BE2C (cell line): ENCODE results near the gene SLC35G3.
"Not testable (repeated sequence)": the region's sequence is repeated elsewhere in the genome, so short reads cannot be mapped to it uniquely, and the experiment has no call there.

Experiments used
- DNase-seq: peaks from one replicate; pipeline ENCODE4 v3.0.0-alpha.2; 2020
- H3K27me3 ChIP-seq: fragments of 250-450 bp; sonication (Bioruptor Pico); 2 replicates; pipeline ENCODE4 v1.5.1; 2020; ENCODE audit warnings: mild to moderate bottlenecking
- H3K36me3 ChIP-seq: fragments of 250-450 bp; sonication (Bioruptor Pico); 2 replicates; pipeline ENCODE4 v1.5.1; 2020; ENCODE audit warnings: mild to moderate bottlenecking
- H3K4me1 ChIP-seq: fragments of 250-450 bp; sonication (Bioruptor Pico); 2 replicates; pipeline ENCODE4 v1.5.1; 2020
- H3K4me3 ChIP-seq: 2 replicates; pipeline ENCODE4 v1.5.1; 2011; ENCODE audit warnings: low read depth, low read length
- H3K9me3 ChIP-seq: fragments of 250-450 bp; sonication (Bioruptor Pico); 2 replicates; pipeline ENCODE4 v1.5.1; 2020
- TF ChIP-seq, protein P1 (sequence below): IDR thresholded peaks from 2 replicates; pipeline ENCODE4 v1.5.1; 2012; ENCODE audit warnings: mild to moderate bottlenecking, low read depth, low read length

The SLC35G3 gene

GRCh38 chr17:35183332-35183731 lies 10.9 kb downstream of the SLC35G3 start:
- no peaks in the 10 kb centered on the region for H3K4me1 ChIP-seq
- TF ChIP-seq, protein P1, sequence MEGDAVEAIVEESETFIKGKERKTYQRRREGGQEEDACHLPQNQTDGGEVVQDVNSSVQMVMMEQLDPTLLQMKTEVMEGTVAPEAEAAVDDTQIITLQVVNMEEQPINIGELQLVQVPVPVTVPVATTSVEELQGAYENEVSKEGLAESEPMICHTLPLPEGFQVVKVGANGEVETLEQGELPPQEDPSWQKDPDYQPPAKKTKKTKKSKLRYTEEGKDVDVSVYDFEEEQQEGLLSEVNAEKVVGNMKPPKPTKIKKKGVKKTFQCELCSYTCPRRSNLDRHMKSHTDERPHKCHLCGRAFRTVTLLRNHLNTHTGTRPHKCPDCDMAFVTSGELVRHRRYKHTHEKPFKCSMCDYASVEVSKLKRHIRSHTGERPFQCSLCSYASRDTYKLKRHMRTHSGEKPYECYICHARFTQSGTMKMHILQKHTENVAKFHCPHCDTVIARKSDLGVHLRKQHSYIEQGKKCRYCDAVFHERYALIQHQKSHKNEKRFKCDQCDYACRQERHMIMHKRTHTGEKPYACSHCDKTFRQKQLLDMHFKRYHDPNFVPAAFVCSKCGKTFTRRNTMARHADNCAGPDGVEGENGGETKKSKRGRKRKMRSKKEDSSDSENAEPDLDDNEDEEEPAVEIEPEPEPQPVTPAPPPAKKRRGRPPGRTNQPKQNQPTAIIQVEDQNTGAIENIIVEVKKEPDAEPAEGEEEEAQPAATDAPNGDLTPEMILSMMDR = no peak
- no peaks in the 10 kb centered on the region for H3K36me3 ChIP-seq
- peaks cover 17% of the 10 kb centered on the region for H3K27me3 ChIP-seq
- no peak for DNase-seq
- no peaks in the 10 kb centered on the region for H3K9me3 ChIP-seq
- no peak overlapping the region for H3K4me3 ChIP-seq

DNA sequence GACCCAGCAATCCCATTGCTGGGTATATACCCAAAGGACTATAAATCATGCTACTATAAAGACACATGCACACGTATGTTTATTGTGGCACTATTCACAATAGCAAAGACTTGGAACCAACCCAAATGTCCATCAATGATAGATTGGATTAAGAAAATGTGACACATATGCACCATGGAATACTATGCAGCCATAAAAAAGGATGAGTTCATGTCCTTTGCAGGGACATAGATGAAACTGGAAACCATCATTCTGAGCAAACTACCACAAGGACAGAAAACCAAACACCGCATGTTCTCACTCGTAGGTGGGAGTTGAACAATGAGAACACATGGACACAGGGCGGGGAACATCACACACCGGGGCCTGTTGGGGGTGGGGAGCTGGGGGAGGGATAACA lies 14.8 kb downstream of the SLC35G3 start:
- H3K27me3 ChIP-seq = peaks cover 24% of the 10 kb centered on the region; the same call in 1 of the 2 replicates
- not testable (repeated sequence) for H3K36me3 ChIP-seq, H3K4me3 ChIP-seq, H3K4me1 ChIP-seq, DNase-seq, H3K9me3 ChIP-seq

GRCh38 chr17:35176897-35177296 lies 17.3 kb downstream of the SLC35G3 start:
- no peak overlapping the region for H3K4me3 ChIP-seq

GRCh38 chr17:35175638-35176415 lies 18.4 kb downstream of the SLC35G3 start:
- no peaks in the 10 kb centered on the region for H3K9me3 ChIP-seq
- DNase-seq = no peak
- H3K4me1 ChIP-seq = no peaks in the 10 kb centered on the region
- H3K27me3 ChIP-seq = peaks cover 46% of the 10 kb centered on the region
- no peak overlapping the region for H3K4me3 ChIP-seq
- TF ChIP-seq, protein P1 = no peak
- H3K36me3 ChIP-seq = no peaks in the 10 kb centered on the region

More at GRCh38 chr17:35176897-35177296, 17.3 kb downstream of the SLC35G3 start:
- TF ChIP-seq, protein P1 = no peak
- H3K9me3 ChIP-seq = no peaks in the 10 kb centered on the region
- DNase-seq = no peak
- no peaks in the 10 kb centered on the region for H3K36me3 ChIP-seq
- H3K4me1 ChIP-seq = no peaks in the 10 kb centered on the region
- H3K27me3 ChIP-seq = peaks cover 39% of the 10 kb centered on the region; the same call in 1 of the 2 replicates

DNA sequence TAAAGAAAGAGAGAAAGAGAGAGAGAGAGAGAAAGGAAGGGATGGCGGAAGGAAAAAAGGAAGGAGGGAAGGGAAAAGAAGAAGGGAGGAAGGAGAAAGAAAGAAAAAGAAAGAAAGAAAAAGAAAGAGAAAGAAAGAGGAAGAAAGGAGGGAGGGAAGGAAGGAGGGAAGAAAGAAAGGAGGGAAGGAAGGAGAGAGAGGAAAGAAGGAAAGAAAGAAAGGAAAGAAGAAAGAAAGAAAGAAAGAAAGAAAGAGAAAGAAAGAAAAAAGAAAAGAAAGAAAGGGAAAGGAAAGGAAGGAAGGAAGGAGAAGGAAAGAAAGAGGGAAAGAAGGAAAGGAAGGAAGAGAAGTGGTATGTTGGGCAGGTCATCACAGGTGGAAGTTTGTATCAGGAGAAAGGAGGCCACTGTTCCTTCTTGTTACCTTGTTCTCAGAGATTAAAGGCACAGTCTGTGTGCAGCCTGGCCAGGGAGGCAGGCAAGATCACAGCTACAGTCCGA lies 19.3 kb downstream of the SLC35G3 start:
- H3K27me3 ChIP-seq = peaks cover 53% of the 10 kb centered on the region
- H3K4me1 ChIP-seq = no peaks in the 10 kb centered on the region
- no peak overlapping the region for H3K4me3 ChIP-seq
- H3K36me3 ChIP-seq = no peaks in the 10 kb centered on the region
- DNase-seq = no peak
- H3K9me3 ChIP-seq = no peaks in the 10 kb centered on the region
- TF ChIP-seq, protein P1 = no peak

DNA sequence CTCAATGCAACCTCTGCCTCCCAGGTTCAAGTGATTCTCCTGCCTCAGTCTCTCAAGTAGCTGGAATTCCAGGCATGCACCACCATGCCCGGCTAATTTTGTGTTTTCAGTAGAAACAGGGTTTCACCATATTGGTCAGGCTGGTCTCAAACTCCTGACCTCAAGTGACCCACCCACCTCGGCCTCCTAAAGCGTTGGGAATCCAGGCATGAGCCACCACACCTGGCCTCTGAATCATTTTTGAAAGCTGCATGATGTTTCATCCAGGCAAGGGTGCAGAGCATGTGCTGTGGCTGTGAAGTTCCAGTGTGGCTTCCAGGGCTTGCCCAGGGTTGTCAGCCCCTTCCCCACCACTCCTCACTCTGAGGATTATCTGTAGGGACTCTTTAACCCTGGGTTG lies 21.9 kb downstream of the SLC35G3 start:
- H3K9me3 ChIP-seq, H3K36me3 ChIP-seq, H3K4me3 ChIP-seq, DNase-seq, H3K4me1 ChIP-seq: not testable (repeated sequence)
- H3K27me3 ChIP-seq = peaks cover 62% of the 10 kb centered on the region

DNA sequence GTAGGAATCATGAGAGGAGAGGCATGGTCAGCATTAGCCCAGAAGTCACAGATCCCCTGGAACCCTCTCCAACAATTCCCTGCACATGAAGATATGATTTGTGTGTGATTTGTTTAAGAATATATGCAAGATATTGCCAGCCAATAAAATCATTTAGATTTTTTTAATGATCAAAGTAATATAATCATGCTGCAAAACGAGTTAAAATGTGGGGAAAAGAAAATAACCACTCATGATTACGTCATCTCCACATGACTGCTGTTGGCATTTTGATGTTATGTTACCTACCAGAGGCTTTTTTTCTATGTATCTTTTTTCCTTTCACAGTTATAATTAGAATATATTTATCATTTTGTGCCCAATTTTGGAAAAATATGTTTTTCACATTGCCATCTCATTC lies 22.4 kb downstream of the SLC35G3 start:
- H3K27me3 ChIP-seq = peaks cover 63% of the 10 kb centered on the region
- no peak for DNase-seq
- TF ChIP-seq, protein P1 = no peak
- no peak overlapping the region for H3K4me3 ChIP-seq
- H3K4me1 ChIP-seq = no peaks in the 10 kb centered on the region
- H3K9me3 ChIP-seq = no peaks in the 10 kb centered on the region
- no peaks in the 10 kb centered on the region for H3K36me3 ChIP-seq
